MCF 10A (cell line): Measurements from ENCODE around the gene GAP43. TPM values are rescaled to one million over a fixed set of nuclear protein-coding genes. Genes with fewer than 3 reads are reported as not detected.

ENCODE experiments used
- BruUV-seq: library from RNA; stranded (reverse); fragments of 400-500 nt; replicated peaks from 2 replicates; lab custom pipeline; 2021; lab: Mats Ljungman, UMichigan
- CTCF ChIA-PET: fragments of 300-600 bp; sonication (Branson Sonifier 250); formaldehyde crosslinking; extraction: SDS; loops from one replicate; lab custom pipeline; 2021; ENCODE audit warnings: antibody characterized with exemption, inconsistent platforms; lab: Yijun Ruan, JAX
- POLR2A ChIA-PET: fragments of 300-600, 350-650 bp; sonication (Branson Sonifier 250); formaldehyde crosslinking; extraction: SDS; loops from one replicate; lab custom pipeline; 2020; ENCODE audit warnings: antibody characterized with exemption, inconsistent platforms; lab: Yijun Ruan, JAX
- DNase-seq: peaks from one replicate; pipeline ENCODE4 v3.0.0-alpha.2; 2018; ENCODE audit not compliant: unreplicated experiment
- H3K27ac Mint-ChIP-seq: one replicate; pipeline ENCODE4 v1.8.0; 2022; ENCODE audit warnings: mild to moderate bottlenecking, low read depth, mixed read lengths; ENCODE audit not compliant: unreplicated experiment
- H3K27me3 Mint-ChIP-seq: one replicate; pipeline ENCODE4 v1.8.0; 2022; ENCODE audit warnings: mixed read lengths; ENCODE audit not compliant: insufficient read depth, unreplicated experiment
- H3K36me3 Mint-ChIP-seq: one replicate; pipeline ENCODE4 v1.8.0; 2022; ENCODE audit warnings: mild to moderate bottlenecking, moderate library complexity, mixed read lengths; ENCODE audit not compliant: insufficient read depth, unreplicated experiment
- H3K4me1 Mint-ChIP-seq: one replicate; pipeline ENCODE4 v1.8.0; 2022; ENCODE audit warnings: mixed read lengths; ENCODE audit not compliant: insufficient read depth, unreplicated experiment
- H3K4me3 Mint-ChIP-seq: one replicate; pipeline ENCODE4 v1.8.0; 2022; ENCODE audit warnings: mild to moderate bottlenecking, moderate library complexity, mixed read lengths; ENCODE audit not compliant: unreplicated experiment
- H3K9me3 Mint-ChIP-seq: one replicate; pipeline ENCODE4 v1.8.0; 2022; ENCODE audit warnings: mixed read lengths; ENCODE audit not compliant: unreplicated experiment
- intact Hi-C: fragments of 100-400 bp; cut with micrococcal nuclease; formaldehyde crosslinking; loops from 2 replicates; pipeline ENCODE4 v1.14.1; 2022
- total RNA-seq: library from RNA; stranded (reverse); gene quantifications from 2 replicates; pipeline ENCODE4 v1.2.3, GENCODE V29; 2022
- TF ChIP-seq, protein P1 (sequence below): fragments of 200-600 bp; IDR thresholded peaks from one replicate; pipeline ENCODE4 v1.8.0; 2022; ENCODE audit warnings: antibody characterized with exemption, mild to moderate bottlenecking; ENCODE audit not compliant: unreplicated experiment

The GAP43 gene
- total RNA-seq, 1 experiment from 2014 or later, result not detected

DNA sequence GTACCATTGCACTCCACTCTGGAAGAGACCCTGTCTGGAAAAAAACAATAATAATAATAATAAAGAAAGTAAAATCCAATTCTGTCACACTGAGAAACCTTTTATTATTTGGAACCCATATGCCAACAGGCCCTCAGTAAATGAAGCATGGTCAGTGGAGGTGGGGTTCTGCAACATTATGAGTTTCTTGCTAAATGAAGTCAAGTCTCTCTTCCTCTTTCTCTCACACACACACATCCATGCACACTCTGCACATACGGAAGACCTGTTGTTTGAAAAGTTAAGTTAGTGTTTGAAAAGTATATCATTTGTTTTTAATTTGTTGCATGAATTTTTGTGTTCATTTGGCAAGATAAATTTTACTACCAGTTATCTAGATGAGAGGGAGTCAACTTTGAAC is 27.8 kb downstream of the GAP43 start:
- H3K9me3 Mint-ChIP-seq, result no peaks in the 10 kb centered on the region
- CTCF ChIA-PET, result no interaction called here
- BruUV-seq, result no TSS peak
- intact Hi-C loops, result no loop called here
- no peak for DNase-seq
- no peaks in the 10 kb centered on the region for H3K4me1 Mint-ChIP-seq
- H3K27me3 Mint-ChIP-seq, result no peaks in the 10 kb centered on the region
- H3K4me3 Mint-ChIP-seq, result no peak overlapping the region
- no peak overlapping the region for H3K27ac Mint-ChIP-seq
- no peaks in the 10 kb centered on the region for H3K36me3 Mint-ChIP-seq
- TF ChIP-seq, protein P1, sequence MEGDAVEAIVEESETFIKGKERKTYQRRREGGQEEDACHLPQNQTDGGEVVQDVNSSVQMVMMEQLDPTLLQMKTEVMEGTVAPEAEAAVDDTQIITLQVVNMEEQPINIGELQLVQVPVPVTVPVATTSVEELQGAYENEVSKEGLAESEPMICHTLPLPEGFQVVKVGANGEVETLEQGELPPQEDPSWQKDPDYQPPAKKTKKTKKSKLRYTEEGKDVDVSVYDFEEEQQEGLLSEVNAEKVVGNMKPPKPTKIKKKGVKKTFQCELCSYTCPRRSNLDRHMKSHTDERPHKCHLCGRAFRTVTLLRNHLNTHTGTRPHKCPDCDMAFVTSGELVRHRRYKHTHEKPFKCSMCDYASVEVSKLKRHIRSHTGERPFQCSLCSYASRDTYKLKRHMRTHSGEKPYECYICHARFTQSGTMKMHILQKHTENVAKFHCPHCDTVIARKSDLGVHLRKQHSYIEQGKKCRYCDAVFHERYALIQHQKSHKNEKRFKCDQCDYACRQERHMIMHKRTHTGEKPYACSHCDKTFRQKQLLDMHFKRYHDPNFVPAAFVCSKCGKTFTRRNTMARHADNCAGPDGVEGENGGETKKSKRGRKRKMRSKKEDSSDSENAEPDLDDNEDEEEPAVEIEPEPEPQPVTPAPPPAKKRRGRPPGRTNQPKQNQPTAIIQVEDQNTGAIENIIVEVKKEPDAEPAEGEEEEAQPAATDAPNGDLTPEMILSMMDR, result no peak
- POLR2A ChIA-PET, result no interaction called here

DNA sequence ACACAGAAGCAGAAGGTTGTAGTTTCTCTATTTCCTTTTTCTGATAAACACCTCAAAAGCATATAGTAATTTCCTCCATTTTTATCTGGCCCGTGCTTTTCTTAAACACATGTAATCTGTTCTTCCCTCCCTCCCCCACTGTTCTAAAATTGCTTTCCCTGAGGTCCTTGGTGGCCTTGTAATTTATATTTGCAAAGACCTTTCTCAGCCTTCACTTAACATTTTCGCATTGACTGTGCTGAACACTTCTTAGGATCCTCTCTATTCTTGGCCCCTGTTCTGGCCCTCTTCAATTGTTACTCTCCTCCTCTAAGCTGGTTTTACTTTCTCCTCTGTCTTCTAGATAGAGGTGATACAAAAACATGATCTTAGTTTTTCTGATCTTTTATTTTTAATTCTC is 28.3 kb downstream of the GAP43 start:
- DNase-seq, result no peak
- Mint-ChIP-seq H3K27ac (no peak overlapping the region), H3K36me3 (no peaks in the 10 kb centered on the region), H3K4me1 (no peaks in the 10 kb centered on the region), H3K9me3 (no peaks in the 10 kb centered on the region), H3K27me3 (no peaks in the 10 kb centered on the region), H3K4me3 (no peak overlapping the region)
- CTCF ChIA-PET, result interaction anchor here (0.6 kb wide), 1 partner anchor 271 kb away, joined by 3 read pairs; no protein-coding TSS in a partner anchor
- BruUV-seq, result no TSS peak
- POLR2A ChIA-PET, result no interaction called here
- intact Hi-C loops, result no loop called here
- TF ChIP-seq, protein P1, result no peak

DNA sequence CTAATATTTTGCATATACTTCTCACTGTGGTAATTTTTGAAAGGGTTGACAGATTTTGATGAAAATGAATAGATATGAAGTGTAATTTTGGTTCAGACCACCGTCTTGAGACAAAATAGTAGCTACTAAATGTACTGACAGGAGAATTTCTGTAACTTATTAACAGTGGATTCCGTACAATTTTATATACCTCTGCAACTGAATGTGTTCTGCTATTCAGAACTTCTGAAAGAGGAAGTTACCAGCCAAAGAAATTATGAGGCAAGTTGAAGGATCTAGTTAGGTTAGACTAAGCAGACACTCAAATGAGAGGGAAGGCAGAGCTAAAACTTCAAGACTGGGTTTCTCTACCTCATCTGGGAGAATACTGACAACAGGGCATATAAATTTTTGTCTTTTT is 29.4 kb downstream of the GAP43 start:
- CTCF ChIA-PET, result no interaction called here
- H3K27ac Mint-ChIP-seq, result no peak overlapping the region
- POLR2A ChIA-PET, result no interaction called here
- no peak for DNase-seq
- H3K27me3 Mint-ChIP-seq, result no peaks in the 10 kb centered on the region
- no peaks in the 10 kb centered on the region for H3K36me3 Mint-ChIP-seq
- intact Hi-C loops, result no loop called here
- no peaks in the 10 kb centered on the region for H3K9me3 Mint-ChIP-seq
- no TSS peak for BruUV-seq
- H3K4me3 Mint-ChIP-seq, result no peak overlapping the region
- TF ChIP-seq, protein P1, result no peak
- H3K4me1 Mint-ChIP-seq, result peaks cover 6% of the 10 kb centered on the region

DNA sequence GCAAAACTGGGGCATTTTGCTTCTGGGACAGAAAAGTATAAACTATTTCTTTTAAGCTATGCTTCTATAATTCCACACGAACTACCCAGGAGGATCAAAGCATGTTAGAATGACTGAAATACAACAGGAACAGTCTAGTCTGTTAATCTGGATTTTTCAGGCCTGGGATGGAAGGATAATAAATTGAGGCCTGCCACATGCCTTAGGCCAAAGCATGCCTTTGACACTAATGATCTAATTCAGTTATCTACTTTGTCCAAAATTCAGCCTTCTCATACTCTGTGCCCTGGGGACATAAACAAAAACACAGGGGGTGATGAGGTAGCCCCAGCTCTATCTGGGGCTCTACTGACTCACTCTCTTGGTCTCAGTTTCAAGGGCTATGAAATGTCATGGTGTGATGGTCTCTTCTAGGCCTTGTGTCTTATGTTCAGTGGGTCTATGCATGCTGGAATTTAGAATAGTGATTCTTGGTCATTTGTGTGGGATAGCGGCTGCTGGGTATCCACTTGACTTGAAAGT is 32.5 kb downstream of the GAP43 start:
- TF ChIP-seq, protein P1, result no peak
- no peak for DNase-seq
- intact Hi-C loops, result no loop called here
- CTCF ChIA-PET, result no interaction called here
- no TSS peak for BruUV-seq
- POLR2A ChIA-PET, result interaction anchor here (0.6 kb wide), 1 partner anchor 182 kb away, joined by 3 read pairs; no protein-coding TSS in a partner anchor
- Mint-ChIP-seq H3K27ac (no peak overlapping the region), H3K4me3 (no peak overlapping the region), H3K9me3 (no peaks in the 10 kb centered on the region), H3K4me1 (peaks cover 14% of the 10 kb centered on the region), H3K36me3 (no peaks in the 10 kb centered on the region), H3K27me3 (no peaks in the 10 kb centered on the region)
